ENCODE results near the gene CRLF1. TPM values are rescaled to one million over a fixed set of nuclear protein-coding genes. Genes with fewer than 3 reads are reported as not detected.

Gene CRLF1
- total RNA-seq, 2 donors from 2014 or later = 10.4 to 10.5 TPM

DNA sequence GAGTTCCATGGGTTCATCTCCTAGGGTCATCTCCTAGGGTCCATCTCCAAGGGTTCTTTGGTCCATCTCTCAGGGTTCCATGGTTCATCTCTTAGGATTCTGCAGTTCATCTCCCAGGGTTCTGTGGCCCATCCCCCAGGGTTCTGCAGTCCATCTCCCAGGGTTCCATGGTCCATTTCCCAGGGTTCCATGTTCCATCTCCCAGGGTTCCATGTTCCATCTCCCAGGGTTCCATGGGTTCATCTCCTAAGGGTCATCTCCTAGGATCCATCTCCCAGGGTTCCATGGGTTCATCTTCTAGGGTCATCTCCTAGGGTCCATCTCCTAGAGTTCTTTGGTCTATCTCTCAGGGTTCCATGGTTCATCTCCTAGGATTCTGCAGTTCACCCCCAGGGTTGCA, 11.0 kb upstream of the CRLF1 start:
- TF ChIP-seq, protein P1, sequence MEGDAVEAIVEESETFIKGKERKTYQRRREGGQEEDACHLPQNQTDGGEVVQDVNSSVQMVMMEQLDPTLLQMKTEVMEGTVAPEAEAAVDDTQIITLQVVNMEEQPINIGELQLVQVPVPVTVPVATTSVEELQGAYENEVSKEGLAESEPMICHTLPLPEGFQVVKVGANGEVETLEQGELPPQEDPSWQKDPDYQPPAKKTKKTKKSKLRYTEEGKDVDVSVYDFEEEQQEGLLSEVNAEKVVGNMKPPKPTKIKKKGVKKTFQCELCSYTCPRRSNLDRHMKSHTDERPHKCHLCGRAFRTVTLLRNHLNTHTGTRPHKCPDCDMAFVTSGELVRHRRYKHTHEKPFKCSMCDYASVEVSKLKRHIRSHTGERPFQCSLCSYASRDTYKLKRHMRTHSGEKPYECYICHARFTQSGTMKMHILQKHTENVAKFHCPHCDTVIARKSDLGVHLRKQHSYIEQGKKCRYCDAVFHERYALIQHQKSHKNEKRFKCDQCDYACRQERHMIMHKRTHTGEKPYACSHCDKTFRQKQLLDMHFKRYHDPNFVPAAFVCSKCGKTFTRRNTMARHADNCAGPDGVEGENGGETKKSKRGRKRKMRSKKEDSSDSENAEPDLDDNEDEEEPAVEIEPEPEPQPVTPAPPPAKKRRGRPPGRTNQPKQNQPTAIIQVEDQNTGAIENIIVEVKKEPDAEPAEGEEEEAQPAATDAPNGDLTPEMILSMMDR (conservative IDR thresholded peaks at IDR 0.05) = no peak
- no peak overlapping the region for H3K9ac ChIP-seq (ENCODE audit: extremely low read depth, low read length, poor library complexity, severe bottlenecking)
- H3K36me3 ChIP-seq (ENCODE audit: control insufficient read depth, insufficient read depth, low read length) = no peaks in the 10 kb centered on the region
- no peak overlapping the region for H3K4me3 Mint-ChIP-seq
- no peak for DNase-seq
- H3K9me3 ChIP-seq (ENCODE audit: control insufficient read depth, low read length) = no peaks in the 10 kb centered on the region
- H3K4me1 ChIP-seq (ENCODE audit: control insufficient read depth, insufficient read depth, low read length) = no peaks in the 10 kb centered on the region
- no peaks in the 10 kb centered on the region for H3K36me3 Mint-ChIP-seq (ENCODE audit: low read depth)
- H3K4me3 ChIP-seq (ENCODE audit: low read length) = no peak overlapping the region
- H3K27me3 Mint-ChIP-seq (ENCODE audit: insufficient read depth) = peaks cover 50% of the 10 kb centered on the region
- no peaks in the 10 kb centered on the region for H3K9me3 Mint-ChIP-seq
- H3K4me1 Mint-ChIP-seq = peaks cover 4% of the 10 kb centered on the region
- no peak overlapping the region for H3K27ac ChIP-seq (ENCODE audit: low read depth, low read length)
- peaks cover 37% of the 10 kb centered on the region for H3K27me3 ChIP-seq (ENCODE audit: control insufficient read depth, insufficient read depth, low read length, poor library complexity, severe bottlenecking)
- no peak overlapping the region for H3K27ac Mint-ChIP-seq

DNA sequence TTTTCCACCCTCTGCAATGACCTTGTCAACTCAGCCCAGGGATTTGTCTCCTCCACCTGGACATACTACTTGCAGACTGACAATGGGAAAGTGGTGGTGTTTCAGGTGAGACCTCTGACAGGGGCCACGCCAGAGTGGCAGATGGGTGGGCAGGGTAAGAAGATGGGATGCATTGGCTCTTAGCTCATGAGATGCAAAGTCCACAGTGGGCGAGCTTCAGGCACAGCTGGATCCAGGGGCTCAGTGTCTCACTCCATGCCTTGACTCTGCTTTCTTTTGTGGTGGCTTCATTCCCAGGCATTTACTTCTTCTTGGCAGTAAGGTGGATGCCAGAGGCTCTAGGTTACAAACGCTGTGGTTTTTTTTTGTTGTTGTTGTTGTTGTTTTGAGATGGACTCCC, 9.4 kb upstream of the CRLF1 start:
- H3K27me3 ChIP-seq (ENCODE audit: control insufficient read depth, insufficient read depth, low read length, poor library complexity, severe bottlenecking) = peaks cover 52% of the 10 kb centered on the region
- H3K4me3 ChIP-seq (ENCODE audit: low read length) = no peak overlapping the region
- Mint-ChIP-seq H3K36me3 (ENCODE audit: low read depth) (no peaks in the 10 kb centered on the region), H3K27me3 (ENCODE audit: insufficient read depth) (peaks cover 63% of the 10 kb centered on the region), H3K27ac (no peak overlapping the region), H3K4me3 (no peak overlapping the region), H3K4me1 (peaks cover 7% of the 10 kb centered on the region), H3K9me3 (no peaks in the 10 kb centered on the region)
- TF ChIP-seq, protein P1 (conservative IDR thresholded peaks at IDR 0.05) = no peak
- H3K27ac ChIP-seq (ENCODE audit: low read depth, low read length) = no peak overlapping the region
- no peaks in the 10 kb centered on the region for H3K4me1 ChIP-seq (ENCODE audit: control insufficient read depth, insufficient read depth, low read length)
- no peak overlapping the region for H3K9ac ChIP-seq (ENCODE audit: extremely low read depth, low read length, poor library complexity, severe bottlenecking)
- DNase-seq = no peak
- no peaks in the 10 kb centered on the region for H3K9me3 ChIP-seq (ENCODE audit: control insufficient read depth, low read length)
- 85 to 91% methylated on average over 2 to 3 of the region's 3 CpGs for WGBS, 2 experiments (ENCODE audit: insufficient coverage in 1 of 2, insufficient read length in 1 of 2)
- no peaks in the 10 kb centered on the region for H3K36me3 ChIP-seq (ENCODE audit: control insufficient read depth, insufficient read depth, low read length)

DNA sequence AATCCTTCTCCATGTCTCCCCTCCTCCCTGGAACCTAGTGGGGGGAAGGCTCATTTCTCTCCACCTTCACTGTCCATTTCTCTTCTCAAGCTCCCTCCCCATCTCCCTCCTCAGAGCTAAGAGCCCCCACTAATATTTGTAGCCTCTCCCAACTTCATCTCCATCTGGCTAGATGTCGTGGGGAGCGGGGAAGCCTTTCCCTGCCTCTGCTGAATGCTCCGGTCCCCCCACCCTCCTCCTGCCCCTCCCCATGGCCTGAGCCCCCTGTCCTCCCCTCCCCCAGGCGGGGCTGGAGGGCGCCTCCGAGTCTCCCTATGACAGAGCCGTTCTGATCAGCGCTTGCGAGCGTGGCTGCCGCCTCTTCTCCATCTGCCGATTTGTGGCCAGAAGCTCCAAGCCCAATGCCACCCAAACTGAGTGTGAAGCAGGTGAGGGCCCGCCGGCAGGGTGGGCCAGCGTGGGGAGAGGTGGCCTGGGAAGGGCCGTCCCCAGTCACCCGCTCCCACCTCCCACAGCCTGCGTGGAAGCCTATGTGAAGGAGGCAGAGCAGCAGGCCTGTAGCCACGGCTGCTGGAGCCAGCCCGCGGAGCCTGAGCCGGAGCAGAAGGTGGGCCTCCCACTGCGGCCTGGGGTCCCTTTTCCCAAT, 7.1 kb upstream of the CRLF1 start:
- no peaks in the 10 kb centered on the region for H3K9me3 Mint-ChIP-seq

More for the DNA sequence above, 7.1 kb upstream of the CRLF1 start:
- Histone ChIP-seq H3K27me3 (ENCODE audit: control insufficient read depth, insufficient read depth, low read length, poor library complexity, severe bottlenecking) (peaks cover 74% of the 10 kb centered on the region), H3K4me1 (ENCODE audit: control insufficient read depth, insufficient read depth, low read length) (peaks cover 6% of the 10 kb centered on the region), H3K36me3 (ENCODE audit: control insufficient read depth, insufficient read depth, low read length) (no peaks in the 10 kb centered on the region), H3K27ac (ENCODE audit: low read depth, low read length) (no peak overlapping the region), H3K4me3 (ENCODE audit: low read length) (no peak overlapping the region), H3K9me3 (ENCODE audit: control insufficient read depth, low read length) (no peaks in the 10 kb centered on the region), H3K9ac (ENCODE audit: extremely low read depth, low read length, poor library complexity, severe bottlenecking) (no peak overlapping the region)
- TF ChIP-seq, protein P1 (conservative IDR thresholded peaks at IDR 0.05) = no peak
- H3K27me3 Mint-ChIP-seq (ENCODE audit: insufficient read depth) = peaks cover 84% of the 10 kb centered on the region
- peak; percentile 62 for DNase-seq
- H3K36me3 Mint-ChIP-seq (ENCODE audit: low read depth) = no peaks in the 10 kb centered on the region
- H3K4me1 Mint-ChIP-seq = peaks cover 17% of the 10 kb centered on the region
- peak overlapping the region; percentile 52 for H3K4me3 Mint-ChIP-seq
- H3K27ac Mint-ChIP-seq = no peak overlapping the region
- WGBS, 2 experiments (ENCODE audit: insufficient coverage in 1 of 2, insufficient read length in 1 of 2) = 25 to 33% methylated on average over 4 to 23 of the region's 23 CpGs
